ENCODE measurements around the gene VTI1B.
A peak's percentile ranks its signal among the peaks of the same experiment; 100 is the strongest.
"Not testable (repeated sequence)": the region's sequence is repeated elsewhere in the genome, so short reads cannot be mapped to it uniquely, and the experiment has no call there.

Gene VTI1B, protein sequence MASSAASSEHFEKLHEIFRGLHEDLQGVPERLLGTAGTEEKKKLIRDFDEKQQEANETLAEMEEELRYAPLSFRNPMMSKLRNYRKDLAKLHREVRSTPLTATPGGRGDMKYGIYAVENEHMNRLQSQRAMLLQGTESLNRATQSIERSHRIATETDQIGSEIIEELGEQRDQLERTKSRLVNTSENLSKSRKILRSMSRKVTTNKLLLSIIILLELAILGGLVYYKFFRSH

DNA sequence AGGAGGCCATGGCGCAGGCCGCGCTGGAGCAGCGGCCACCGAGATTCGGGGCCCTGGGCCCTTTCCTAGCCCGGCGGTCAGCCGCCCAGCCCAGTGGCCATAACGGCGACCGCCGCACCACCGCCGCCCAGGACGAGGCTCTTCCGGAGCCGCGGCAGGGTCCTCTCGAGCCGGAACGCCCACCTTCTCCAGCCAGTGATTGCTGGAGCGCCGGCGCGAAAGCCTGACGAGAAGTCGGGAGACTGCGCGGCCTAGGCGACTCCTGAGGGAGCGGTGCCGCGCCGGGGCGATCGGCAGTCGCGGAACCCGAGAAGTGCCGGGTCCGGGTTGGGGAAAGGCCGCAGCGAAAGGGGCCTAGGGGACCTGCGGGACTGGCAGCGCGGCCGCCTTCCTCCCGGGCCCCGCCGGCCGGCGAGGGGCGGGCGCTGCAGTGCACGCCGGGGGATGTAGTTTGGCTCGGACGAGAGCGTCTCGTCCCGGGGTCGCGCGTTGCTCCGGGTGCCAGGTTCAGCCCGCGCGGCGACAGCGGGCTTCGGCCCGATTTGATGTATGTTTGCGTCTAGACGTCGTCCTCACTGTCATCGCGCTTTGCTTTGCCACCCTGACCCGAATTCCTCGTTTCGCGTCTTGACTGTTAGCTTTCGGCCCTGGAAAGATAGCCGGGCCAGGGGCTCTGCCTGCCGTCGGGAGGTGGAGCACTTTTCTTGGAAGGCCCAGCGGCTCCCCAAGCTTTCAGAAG is at the start of gene VTI1B:
VTI1B (minus strand) TSS at position 153 of the 739 bp plus-strand sequence; CDS start at position 10, 143 bp downstream.
- peak; percentile 74 for DNase-seq (ENCODE audit: low read depth)

DNA sequence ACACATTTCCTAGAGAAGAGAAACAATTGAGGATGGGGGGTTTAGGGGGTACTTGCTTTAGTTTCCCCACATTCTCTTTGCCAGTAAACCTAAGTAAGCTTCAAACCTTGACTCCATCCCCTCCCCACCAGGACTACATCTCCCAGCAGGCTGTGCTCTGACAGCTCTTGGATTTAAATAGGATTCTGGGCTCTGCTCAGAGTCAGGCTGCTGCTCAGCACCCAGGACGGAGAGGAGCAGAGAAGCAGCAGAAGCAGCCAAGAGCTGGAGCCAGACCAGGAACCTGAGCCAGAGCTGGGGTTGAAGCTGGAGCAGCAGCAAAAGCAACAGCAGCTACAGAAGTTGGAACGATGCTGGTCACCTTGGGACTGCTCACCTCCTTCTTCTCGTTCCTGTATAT is 47.9 kb upstream of the VTI1B start:
- no peak for DNase-seq (ENCODE audit: low read depth)

DNA sequence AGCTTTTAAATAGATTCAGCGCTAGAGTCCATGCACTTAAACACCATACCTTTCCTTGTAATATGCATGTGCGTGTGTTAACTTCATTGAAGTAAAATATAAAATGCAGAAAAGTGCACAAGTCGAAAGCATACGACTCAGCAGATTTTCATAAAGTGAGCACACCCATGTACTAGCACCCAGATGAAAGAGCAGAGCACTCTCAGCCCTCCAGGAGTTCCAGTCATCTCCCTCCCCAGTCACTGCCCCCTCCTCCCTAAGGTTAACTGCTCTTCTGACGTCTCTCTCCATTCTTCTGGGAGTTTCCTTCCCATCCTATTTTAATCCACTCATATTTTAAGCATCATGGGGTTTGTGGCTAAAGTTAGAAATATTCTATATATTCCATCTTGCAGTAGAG is 47.4 kb upstream of the VTI1B start:
- DNase-seq (ENCODE audit: low read depth): no peak

DNA sequence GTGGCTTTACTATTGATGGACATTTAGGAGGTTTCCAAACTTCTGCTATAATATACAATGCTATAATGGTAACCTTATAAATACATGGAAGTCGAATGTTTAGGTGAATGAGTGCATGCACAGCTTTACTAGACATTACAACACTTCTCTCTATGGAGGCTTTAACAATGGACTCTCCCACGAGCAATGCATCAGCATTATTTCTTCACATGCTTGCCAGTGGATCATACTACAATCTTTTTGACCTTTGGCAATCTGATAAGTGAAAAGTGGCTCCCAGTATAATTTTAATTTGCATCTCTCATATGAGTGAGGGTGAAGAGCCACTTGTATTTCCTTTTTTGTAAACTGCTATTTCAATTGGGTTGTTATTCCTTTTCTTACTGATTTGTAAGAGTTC is 45.4 kb upstream of the VTI1B start:
- DNase-seq (ENCODE audit: low read depth): no peak

DNA sequence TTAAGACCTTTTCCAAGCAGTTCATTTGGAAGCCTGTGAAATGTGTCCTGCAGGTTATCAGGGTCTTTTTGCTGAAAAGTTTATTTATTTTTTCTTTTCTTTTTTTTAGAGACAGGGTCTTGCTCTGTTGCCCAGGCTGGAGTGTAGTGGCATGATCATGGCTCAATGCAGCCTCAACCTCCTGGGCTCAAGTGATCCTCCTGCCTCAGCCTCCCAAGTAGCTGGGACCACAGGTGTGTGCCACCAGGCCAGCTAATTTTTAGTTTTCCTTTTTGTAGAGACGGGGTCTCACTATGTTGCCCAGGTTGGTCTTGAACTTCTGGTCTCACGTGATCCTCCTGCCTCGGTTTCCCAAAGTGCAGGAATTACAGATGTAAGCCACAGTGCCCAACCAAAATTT is 45.0 kb upstream of the VTI1B start:
- DNase-seq (ENCODE audit: low read depth): not testable (repeated sequence)

DNA sequence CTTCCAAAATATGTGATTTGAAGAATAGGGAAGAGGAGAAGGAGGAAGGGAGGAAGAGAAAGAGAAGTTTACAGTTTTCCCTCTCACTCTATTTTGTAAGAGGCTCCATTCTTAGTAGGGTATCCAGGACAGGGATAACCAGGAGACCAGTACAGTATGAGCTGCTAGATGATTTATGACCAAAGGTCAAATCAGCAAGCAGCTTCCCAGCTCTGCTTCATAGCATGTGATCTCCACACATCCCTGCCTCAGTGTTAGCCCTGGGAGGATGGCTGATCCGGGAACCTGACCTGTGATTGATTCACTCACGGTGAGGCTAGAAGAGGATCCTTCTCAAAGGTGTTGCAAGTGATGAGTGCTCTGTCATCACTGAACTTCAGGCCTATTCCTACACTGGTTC is 43.8 kb upstream of the VTI1B start:
- no peak for DNase-seq (ENCODE audit: low read depth)

DNA sequence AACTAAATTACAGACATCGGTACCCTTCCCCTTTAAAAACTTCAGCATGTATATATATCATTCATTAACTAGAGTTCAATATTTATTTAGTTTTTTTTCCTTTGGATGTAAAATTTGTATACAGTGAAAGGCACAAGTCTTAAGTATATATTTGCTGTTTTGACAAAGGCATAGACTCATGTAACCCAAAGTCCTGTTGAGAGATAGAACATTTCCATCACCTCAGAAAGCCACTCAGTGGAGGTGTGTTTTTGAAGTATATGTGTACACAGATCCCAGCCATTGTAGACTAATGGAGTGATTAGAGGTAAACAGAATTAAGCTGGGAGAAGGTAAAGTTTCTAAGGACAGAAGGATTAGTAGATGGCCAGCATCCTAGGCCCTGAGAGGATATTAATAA is 42.6 kb upstream of the VTI1B start:
- DNase-seq (ENCODE audit: low read depth): no peak

DNA sequence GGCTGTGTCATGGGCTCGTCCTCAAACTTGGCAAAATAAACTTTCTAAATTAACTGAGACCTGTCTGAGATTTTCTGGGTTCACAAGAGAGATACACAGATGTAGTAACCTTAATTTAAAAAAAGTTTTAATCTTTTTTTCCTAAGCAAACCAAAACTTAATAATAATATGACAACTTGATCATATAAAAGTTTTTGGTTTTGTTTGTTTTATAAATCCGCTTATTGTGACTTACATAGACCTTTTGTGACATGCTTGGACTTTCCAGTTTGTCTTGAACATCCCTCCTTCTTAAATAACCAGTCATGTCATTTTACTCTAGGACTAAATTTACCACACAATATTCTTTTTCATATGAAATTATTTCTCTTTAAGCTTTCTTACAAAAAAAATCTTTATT is 35.8 kb upstream of the VTI1B start:
- DNase-seq (ENCODE audit: low read depth): no peak

DNA sequence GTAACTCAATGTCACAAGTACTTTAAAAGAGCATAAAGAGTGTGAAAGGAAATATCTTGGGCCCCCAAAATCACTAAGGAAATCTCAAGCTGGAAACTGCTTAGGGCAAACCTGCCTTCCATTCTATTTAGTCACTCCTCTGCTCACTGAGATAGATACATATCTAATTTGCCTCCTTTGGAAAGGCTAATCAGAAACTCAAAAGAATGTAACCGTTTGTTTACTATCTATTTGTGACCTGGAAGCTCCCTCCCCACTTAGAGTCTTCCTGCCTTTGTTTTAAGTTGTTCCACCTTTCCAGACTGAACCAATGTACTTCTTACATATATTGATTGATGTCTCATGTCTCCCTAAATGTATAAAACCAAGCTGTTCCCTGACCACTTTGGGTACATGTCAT is 35.4 kb upstream of the VTI1B start:
- DNase-seq (ENCODE audit: low read depth): not testable (repeated sequence)

DNA sequence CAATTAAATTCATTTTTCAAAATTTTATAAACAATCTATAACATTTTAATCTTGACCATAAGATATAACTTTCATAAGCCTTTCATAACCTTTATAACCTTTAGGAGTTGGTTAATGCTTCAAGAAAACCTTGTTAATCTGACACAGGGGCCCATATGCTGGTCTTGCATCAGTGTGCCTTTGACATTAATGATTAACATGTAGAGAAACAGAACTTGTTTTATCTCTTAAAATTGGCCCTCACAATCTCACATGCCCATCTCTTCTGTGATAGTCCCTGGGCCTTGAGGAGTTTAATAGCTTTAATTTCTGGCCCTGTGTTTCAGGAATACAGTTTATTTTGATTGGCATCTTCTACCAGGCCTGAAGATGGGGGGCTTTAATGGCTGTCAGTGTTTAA is 34.9 kb upstream of the VTI1B start:
- DNase-seq (ENCODE audit: low read depth): not testable (repeated sequence)

DNA sequence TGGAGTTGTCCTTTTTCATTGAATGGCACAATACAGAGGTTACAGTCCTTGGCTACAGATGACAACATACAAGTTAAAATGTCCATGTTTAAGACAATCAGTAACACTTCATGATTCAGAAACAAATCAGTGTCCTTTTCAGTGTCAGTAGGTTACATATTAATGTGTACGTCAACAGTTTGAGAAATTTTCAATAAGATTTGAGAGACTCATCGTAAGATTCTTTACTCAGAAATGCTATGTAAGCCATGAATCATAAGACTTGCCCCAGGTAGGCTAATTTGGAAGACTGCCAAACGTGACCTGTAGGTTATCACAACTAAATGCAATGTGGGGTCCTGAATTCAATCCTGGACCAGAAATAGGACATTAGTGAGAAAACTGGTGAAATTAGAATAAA is 30.8 kb upstream of the VTI1B start:
- no peak for DNase-seq (ENCODE audit: low read depth)

DNA sequence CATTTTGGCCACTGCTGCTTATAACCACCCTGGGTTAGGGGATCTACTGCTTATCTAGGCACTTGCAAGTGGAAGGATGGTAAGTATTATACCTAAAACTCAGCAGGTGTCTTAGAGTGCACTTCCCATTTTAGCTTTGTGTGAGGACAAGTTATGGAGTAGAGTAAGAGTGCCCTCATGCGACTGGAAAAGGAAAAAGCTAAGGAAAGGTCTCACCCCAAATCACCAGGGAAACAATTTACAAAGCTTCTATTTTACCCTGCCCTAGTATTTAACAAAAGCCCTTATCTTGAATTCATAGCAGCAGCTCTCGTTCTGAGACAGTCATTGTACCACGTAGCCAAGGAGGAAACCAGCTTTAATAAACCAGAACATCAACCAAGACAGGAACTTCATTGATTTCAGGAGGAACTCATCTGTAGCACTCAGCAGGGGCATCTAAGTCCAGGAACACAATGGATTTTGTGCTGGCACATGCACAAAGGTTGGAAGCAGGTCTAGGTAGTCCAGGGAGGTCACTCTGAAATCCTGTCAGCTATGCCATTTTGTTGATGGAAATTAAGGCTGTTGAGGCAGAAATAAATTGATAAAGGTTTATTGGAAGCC is 30.2 kb upstream of the VTI1B start:
- no peak for DNase-seq (ENCODE audit: low read depth)

DNA sequence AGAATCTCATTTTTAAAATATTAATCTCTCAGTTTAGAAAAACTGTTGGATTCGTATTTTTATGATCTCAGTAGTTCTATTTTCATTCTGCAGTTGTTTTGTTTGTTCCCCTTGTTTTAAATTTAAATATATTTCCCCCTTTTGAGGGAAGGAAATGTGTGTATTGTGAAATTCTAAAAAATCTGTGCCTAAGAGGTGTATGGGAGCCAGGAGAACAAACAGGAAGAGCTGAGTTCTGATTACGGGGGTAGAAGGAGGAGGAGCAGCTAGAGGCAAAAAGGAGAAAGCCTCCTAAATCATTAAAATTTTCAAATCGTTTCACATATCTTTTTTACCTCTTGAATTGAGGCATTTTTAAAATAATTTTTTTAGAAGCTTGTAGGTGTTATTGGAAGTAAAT is 29.6 kb upstream of the VTI1B start:
- DNase-seq (ENCODE audit: low read depth): no peak

DNA sequence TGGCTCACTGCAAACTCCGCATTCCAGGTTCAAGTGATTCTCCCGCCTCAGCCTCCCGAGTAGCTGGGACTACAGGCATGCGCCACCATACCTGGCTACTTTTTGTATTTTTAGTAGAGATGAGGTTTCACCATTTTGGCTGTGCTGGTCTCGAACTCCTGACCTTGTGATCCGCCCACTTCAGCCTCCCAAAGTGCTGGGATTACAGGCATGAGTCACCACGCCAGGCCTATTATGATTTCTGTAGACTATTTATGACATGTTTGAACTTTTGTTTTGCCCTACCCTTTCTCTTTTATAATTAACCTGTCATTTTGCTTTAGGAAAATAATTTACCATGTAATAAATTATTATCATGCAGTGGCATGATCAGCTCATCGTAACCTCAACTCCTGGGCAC is 27.1 kb upstream of the VTI1B start, which contains the start of gene RDH12:
RDH12 (plus strand) TSS at position 395 of the 400 bp plus-strand sequence. CDS start 20,757 bp downstream, outside the sequence.
- not testable (repeated sequence) for DNase-seq (ENCODE audit: low read depth)

DNA sequence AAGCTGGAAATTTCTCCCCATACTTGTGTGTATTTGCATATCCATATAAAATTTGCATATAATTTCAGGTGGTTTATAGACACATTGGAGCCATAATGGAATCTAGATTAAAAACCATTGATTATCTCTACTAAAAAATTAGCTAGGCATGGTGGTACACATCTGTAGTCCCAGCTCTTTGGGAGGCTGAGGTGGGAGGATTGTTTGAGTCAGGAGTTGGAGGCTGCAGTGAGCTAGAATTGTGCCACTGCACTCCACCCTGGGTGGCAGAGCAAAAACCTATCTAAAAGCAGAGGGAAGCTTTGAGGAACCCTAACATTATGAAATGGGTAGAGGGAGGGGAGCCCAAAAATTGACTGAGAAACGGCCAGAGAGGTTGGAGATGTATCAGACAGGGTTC is 23.7 kb upstream of the VTI1B start:
- DNase-seq (ENCODE audit: low read depth): no peak

DNA sequence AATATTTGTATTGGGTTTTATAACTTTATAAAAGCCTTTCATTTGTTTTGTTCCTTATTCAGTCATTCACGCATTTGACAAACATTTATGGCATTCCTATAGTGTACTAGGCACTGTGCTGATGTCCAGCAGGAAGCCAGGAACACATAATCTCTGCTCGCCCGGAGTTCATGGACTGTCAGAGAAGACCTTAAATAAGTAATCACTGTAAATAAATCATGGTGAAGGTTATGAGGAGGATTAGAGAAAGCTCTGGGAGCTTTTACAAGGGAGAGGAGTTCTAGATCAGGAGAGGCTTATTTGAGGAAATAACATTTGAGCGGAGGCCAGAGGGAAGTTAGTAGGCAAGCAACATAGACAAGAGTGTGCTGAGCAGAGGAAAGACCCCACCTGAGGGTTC is 22.6 kb upstream of the VTI1B start:
- DNase-seq (ENCODE audit: low read depth): no peak

DNA sequence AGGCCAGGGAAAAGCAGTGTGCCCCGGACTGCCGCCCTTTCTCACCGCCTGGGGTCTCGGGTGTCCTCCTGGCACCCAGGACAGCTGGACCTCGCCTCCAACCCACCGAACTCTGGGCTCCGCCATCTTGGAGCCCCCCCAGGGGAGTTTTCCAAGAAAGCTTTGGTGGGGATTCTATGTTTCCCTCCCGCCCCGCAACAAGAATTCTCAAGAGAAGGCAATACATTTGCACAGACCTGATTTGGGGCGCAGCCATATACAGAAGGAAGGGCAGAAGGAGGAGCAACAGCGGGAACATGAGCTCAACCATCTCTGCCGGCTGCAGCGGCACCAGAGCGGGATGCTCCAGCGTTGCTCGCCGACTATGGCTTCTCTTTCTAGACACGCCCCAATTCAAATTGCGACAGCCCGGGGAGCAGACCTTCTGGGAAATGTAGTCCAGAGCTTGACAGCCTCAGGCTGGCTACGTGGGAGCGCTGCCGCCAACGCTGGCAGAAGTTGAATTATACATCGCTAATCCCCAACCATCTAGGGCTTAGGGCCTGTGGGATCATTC is 21.0 kb upstream of the VTI1B start, which contains the start of gene RDH11:
RDH11 (minus strand) TSS at position 371 of the 556 bp plus-strand sequence; CDS start at position 310, 61 bp downstream.
- peak; percentile 59 for DNase-seq (ENCODE audit: low read depth)

DNA sequence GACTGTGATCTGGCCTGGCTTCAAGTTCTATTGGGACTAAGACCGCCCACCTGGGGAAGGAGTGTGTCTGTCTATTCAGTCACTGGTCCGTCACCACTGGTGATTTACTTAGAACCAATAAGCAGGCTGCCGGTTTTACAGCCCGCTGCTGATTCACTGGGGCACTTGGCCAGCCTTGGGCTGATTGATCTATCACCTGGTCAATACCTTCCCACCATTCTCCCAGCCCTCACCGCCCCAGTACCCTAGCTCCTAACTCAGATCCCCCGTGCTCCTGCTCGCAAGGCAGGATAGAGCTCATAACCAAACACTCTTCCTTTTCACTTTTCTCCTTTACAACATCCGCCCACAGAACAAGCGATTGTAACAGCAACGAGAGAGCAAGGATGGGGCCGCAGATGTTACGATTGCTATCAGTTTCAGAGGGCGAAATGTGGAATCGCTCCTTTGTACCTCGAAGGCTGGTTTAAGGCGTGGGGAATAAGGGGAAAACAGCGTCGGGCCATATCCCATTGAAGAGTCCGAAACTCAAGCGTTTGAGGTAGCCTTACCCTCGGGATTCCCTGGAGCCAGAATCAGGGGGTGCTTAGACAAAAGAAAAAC is 20.5 kb upstream of the VTI1B start:
- peak; percentile 50 for DNase-seq (ENCODE audit: low read depth)

DNA sequence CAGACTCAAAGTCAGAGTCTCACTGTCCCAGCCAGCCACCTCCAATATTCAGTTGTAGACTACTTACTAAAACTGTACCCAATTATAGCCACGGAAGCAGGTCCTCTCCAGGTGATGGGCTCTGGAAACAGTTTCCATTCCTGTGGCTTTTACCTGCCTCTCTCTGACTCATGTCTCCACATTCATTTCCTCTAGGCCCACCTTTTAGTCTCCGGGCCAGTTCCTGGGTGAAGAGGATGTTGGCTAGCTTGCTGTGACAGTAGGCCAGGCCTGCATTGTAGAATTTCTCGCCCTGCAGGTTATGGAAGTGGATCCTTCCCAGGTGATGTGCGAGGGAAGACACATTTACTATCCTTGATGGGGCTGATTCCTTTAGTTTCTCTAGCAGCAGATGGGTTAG is 15.6 kb upstream of the VTI1B start:
- no peak for DNase-seq (ENCODE audit: low read depth)

DNA sequence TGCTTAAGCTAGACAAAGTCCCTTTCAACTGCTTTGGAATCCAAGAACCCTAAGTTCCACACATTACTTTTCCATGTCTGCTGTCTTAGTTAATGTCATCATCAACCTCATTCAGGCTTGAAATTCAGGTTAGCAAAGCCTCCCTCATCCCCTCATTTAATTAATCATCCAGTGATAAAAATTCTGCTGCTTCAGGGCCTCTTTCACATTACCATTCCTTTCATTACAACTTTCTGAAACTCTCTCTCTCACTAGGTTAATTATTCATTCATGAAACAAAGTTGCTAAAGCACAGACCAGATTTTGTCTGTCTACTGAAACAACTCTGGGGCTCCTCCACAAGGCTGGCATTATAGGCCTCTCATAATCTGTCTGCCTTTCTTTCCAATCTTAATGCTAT is 9.4 kb upstream of the VTI1B start:
- DNase-seq (ENCODE audit: low read depth): no peak

DNA sequence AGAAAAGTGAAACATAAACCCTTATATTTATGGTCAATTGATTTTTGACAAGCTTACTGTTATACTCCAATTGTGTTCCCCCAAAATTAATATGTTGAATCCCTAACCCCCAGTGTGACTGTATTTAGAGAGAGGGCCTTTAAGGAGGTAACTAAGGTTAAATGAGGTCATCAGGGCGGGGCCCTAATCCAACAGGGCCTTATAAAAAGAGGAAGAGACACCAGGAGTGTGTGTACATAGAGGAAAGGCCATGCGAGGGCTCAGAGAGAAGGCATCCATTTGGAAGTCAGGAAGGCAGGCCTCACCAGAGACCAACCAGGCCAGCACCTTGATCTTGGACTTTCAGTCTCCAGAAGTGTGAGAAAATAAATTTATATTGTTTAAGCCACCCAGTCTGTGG is 6.5 kb upstream of the VTI1B start:
- no peak for DNase-seq (ENCODE audit: low read depth)

DNA sequence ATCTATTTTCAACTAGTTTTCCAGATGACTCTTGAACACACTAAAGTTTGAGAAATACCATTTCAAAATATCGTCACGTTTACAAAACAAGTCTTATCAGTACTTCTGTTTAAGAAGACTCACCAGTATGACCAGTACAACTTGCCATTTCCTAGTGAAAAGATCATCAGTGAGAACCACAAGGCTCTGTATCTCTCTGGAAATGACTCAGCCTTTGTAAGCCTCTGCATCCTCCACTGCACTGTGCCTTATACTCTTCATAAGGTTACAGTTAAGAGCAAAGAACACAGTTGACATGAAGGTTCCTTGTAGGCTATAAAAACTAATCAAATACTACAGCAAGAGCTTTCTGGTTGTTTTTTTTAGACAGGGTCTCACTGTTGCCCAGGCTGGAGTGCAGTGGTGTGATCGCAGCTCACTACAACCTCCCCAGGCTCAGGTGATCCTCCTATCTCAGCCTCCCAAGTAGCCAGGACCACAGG is 5.7 kb upstream of the VTI1B start:
- no peak for DNase-seq (ENCODE audit: low read depth)
